OCI-LY7 (cell line): ENCODE data around the gene MEF2A. TPM values are rescaled to one million over a fixed set of nuclear protein-coding genes. Genes with fewer than 3 reads are reported as not detected.

Experiments
- BruUV-seq: library from RNA; stranded (reverse); fragments of 400-500 nt; replicated peaks from 2 replicates; lab custom pipeline; 2021; lab: Mats Ljungman, UMichigan
- CTCF ChIA-PET: fragments of 300-600 bp; sonication (Branson Sonifier 250); formaldehyde crosslinking; loops from one replicate; lab custom pipeline; 2022; ENCODE audit warnings: antibody characterized with exemption; ENCODE audit not compliant: unreplicated experiment; lab: Charles Lee
- POLR2A ChIA-PET: fragments of 300-600 bp; sonication (Branson Sonifier 250); formaldehyde crosslinking; loops from one replicate; lab custom pipeline; 2022; ENCODE audit warnings: antibody characterized with exemption; lab: Charles Lee
- DNase-seq: peaks from one replicate; pipeline ENCODE4 v3.0.0-alpha.2; 2015; ENCODE audit warnings: low spot score
- H2AFZ ChIP-seq: fragments of 200-600 bp; sonication (generic), shearing (Covaris generic); 2 replicates; pipeline ENCODE4 v1.6.1; 2014; ENCODE audit warnings: mild to moderate bottlenecking, antibody characterized with exemption, low read length, moderate library complexity
- H3K27ac ChIP-seq: fragments of 200-600 bp; sonication (generic); 2 replicates; pipeline ENCODE4 v1.5.1; 2014; ENCODE audit warnings: mixed run types, low read depth, mild to moderate bottlenecking, moderate library complexity, low read length, inconsistent platforms; ENCODE audit not compliant: poor library complexity, severe bottlenecking
- H3K36me3 ChIP-seq: fragments of 200-600 bp; sonication (generic); 2 replicates; pipeline ENCODE4 v1.6.1; 2014; ENCODE audit warnings: mild to moderate bottlenecking, antibody characterized with exemption, low read length, moderate library complexity, mixed read lengths; ENCODE audit not compliant: insufficient read depth
- H3K4me1 ChIP-seq: fragments of 200-600 bp; sonication (generic); 2 replicates; pipeline ENCODE4 v1.5.1; 2014; ENCODE audit warnings: mild to moderate bottlenecking, low read length; ENCODE audit not compliant: insufficient read depth, poor library complexity, severe bottlenecking
- H3K4me2 ChIP-seq: fragments of 200-600 bp; sonication (generic); 2 replicates; pipeline ENCODE4 v1.6.1; 2014; ENCODE audit warnings: mild to moderate bottlenecking, low read length
- H3K4me3 ChIP-seq: fragments of 200-600 bp; sonication (generic); 2 replicates; pipeline ENCODE4 v1.5.1; 2014; ENCODE audit warnings: mild to moderate bottlenecking, low read depth, low read length; ENCODE audit not compliant: poor library complexity, severe bottlenecking
- H3K79me2 ChIP-seq: fragments of 200-600 bp; sonication (generic); 2 replicates; pipeline ENCODE4 v1.6.1; 2016; ENCODE audit warnings: low read depth, mild to moderate bottlenecking, low read length, moderate library complexity, mixed read lengths; ENCODE audit not compliant: insufficient read depth
- H3K9me2 ChIP-seq: fragments of 200-600 bp; sonication (generic); 2 replicates; pipeline ENCODE4 v1.6.1; 2016; ENCODE audit warnings: mild to moderate bottlenecking, low read length, mixed read lengths; ENCODE audit not compliant: insufficient read depth
- H3K9me3 ChIP-seq: fragments of 200-600 bp; sonication (generic); 2 replicates; pipeline ENCODE4 v1.6.1; 2014; ENCODE audit warnings: mild to moderate bottlenecking, mixed run types, low read length, mixed read lengths
- H4K20me1 ChIP-seq: fragments of 200-600 bp; sonication (generic); 2 replicates; pipeline ENCODE4 v1.6.1; 2014; ENCODE audit warnings: mild to moderate bottlenecking, antibody characterized with exemption, low read length, moderate library complexity, mixed read lengths; ENCODE audit not compliant: insufficient read depth
- CTCF ChIP-seq: fragments of 200-600 bp; sonication (generic); conservative IDR thresholded peaks from 2 replicates; pipeline ENCODE4 v1.5.1; 2014; ENCODE audit warnings: mild to moderate bottlenecking, antibody characterized with exemption, low read length, moderate library complexity, mixed read lengths
- EZH2phosphoT487 ChIP-seq: fragments of 200-600 bp; sonication (generic); IDR thresholded peaks from 2 replicates; pipeline ENCODE4 v1.6.1; 2018; ENCODE audit warnings: low read depth, borderline replicate concordance, mild to moderate bottlenecking, mixed run types, antibody characterized with exemption, low read length, moderate library complexity, mixed read lengths
- intact Hi-C: fragments of 100-400 bp; cut with micrococcal nuclease; formaldehyde crosslinking; loops from one replicate; pipeline ENCODE4 v1.10.0; 2022; ENCODE audit not compliant: unreplicated experiment
- total RNA-seq, 2 experiments: library from RNA; depleted of rRNA in 1 of 2; stranded (reverse); fragments of >200 nt in 1 of 2; shearing (Covaris generic) in 1 of 2; gene quantifications; 2 replicates each; pipeline ENCODE4 v1.2.3, GENCODE V29; 2014 to 2022

The MEF2A gene
- total RNA-seq, 2 experiments from 2014 or later, result 28.0 to 38.2 TPM

DNA sequence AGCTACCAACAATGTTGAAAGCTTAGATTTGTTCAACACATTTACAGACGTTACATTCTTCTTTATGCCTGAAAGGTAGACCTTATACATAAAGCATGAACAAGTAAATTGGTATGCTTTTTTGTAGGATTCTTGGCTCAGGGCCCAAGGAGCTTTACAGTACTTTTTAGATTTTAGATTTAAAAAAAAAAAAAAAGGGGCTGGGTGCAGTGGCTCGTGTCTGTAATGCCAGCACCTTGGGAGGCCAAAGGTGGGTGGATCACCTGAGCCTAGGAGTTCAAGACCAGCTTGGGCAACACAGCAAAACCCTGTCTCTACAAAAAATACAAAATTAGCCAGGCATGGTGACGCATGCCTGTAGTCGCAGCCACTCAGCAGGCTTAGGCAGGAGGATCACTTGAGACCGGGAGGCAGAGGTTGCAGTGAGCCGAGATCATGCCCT, 39.7 kb downstream of the MEF2A start:
- H3K9me2 ChIP-seq, result no peaks in the 10 kb centered on the region

DNA sequence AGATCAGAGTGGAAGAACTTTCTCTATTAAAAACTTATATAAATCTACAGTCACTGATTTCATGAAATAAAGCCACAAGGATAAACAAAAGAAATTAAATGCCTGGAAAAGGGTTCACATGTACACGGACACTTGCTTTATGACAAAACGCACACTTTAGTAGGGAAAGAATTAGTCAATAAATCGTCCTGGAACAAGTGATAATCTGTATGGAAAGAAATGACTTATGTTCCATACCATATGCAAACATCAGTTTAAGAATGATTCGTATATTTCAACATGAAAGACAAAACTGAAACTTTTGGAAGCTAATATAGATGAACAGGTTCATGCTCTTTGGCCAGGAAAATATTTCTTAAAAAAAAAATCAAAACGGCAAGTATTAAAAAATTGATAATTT, 40.2 kb downstream of the MEF2A start:
- H3K9me2 ChIP-seq, result no peaks in the 10 kb centered on the region
- no peaks in the 10 kb centered on the region for H3K9me3 ChIP-seq
- H3K4me1 ChIP-seq, result peaks cover 11% of the 10 kb centered on the region
- H3K79me2 ChIP-seq, result peaks cover 47% of the 10 kb centered on the region
- no peak for TF ChIP-seq CTCF
- TF ChIP-seq EZH2phosphoT487, result no peak
- no TSS peak for BruUV-seq
- no peak overlapping the region for H2AFZ ChIP-seq
- ChIA-PET POLR2A (interaction anchor here (0.5 to 1.9 kb wide), 3 partner anchors 10 to 567 kb away, joined by 3 to 6 read pairs (median 3); no protein-coding TSS in a partner anchor), CTCF (interaction anchor here (0.5 kb wide), 1 partner anchor 12 kb away, joined by 5 read pairs; no protein-coding TSS in a partner anchor)
- H3K27ac ChIP-seq, result no peak overlapping the region
- H3K4me3 ChIP-seq, result no peak overlapping the region
- intact Hi-C loops, result no loop called here
- no peak for DNase-seq
- H4K20me1 ChIP-seq, result no peaks in the 10 kb centered on the region
- peaks cover 19% of the 10 kb centered on the region for H3K36me3 ChIP-seq
- H3K4me2 ChIP-seq, result no peak overlapping the region

More for the DNA sequence above, 39.7 kb downstream of the MEF2A start:
- Histone ChIP-seq H3K27ac (no peak overlapping the region), H3K9me3 (peaks cover 3% of the 10 kb centered on the region; the same call in 1 of the 2 replicates), H3K4me2 (no peak overlapping the region; the same call in 1 of the 2 replicates), H3K79me2 (peaks cover 51% of the 10 kb centered on the region), H3K4me1 (peaks cover 11% of the 10 kb centered on the region), H2AFZ (no peak overlapping the region), H3K36me3 (peaks cover 24% of the 10 kb centered on the region), H4K20me1 (no peaks in the 10 kb centered on the region), H3K4me3 (no peak overlapping the region)
- ChIA-PET CTCF (no interaction called here), POLR2A (interaction anchor here (0.5 to 1.9 kb wide), 6 partner anchors 9 to 567 kb away, joined by 3 to 7 read pairs (median 4); no protein-coding TSS in a partner anchor)
- DNase-seq, result no peak
- intact Hi-C loops, result no loop called here
- BruUV-seq, result no TSS peak
- TF ChIP-seq CTCF, result no peak
- TF ChIP-seq EZH2phosphoT487, result no peak

- peaks cover 11% of the 10 kb centered on the region for H3K4me1 ChIP-seq
- H3K79me2 ChIP-seq, result peaks cover 47% of the 10 kb centered on the region
- ChIA-PET CTCF (interaction anchor here (0.5 kb wide), 1 partner anchor 13 kb away, joined by 5 read pairs; no protein-coding TSS in a partner anchor), POLR2A (interaction anchor here (0.8 to 1.9 kb wide), 2 partner anchors 19 to 26 kb away, joined by 3 to 6 read pairs; no protein-coding TSS in a partner anchor)
- H4K20me1 ChIP-seq, result no peaks in the 10 kb centered on the region
- no peak overlapping the region for H3K4me3 ChIP-seq
- intact Hi-C loops, result no loop called here
- H3K9me3 ChIP-seq, result no peaks in the 10 kb centered on the region
- H3K36me3 ChIP-seq, result peaks cover 14% of the 10 kb centered on the region
- DNase-seq, result no peak
- no peak overlapping the region for H3K27ac ChIP-seq
- no peaks in the 10 kb centered on the region for H3K9me2 ChIP-seq
- no peak overlapping the region for H3K4me2 ChIP-seq
- TF ChIP-seq CTCF (no peak), EZH2phosphoT487 (no peak)
- H2AFZ ChIP-seq, result no peak overlapping the region
- no TSS peak for BruUV-seq
These were observed 40.9 kb downstream of the MEF2A start for GRCh38 chr15:99606646-99607045.
